HL-60/S4 treated with phorbol 12-myristate 13-acetate at 8.2 ng/mL for 4 days and 3 days (cell line): Measurements from ENCODE around the gene CEBPG.

ENCODE experiments used
- in situ Hi-C: fragments of 300-500 bp; cut with MboI; formaldehyde crosslinking; loops from 2 replicates; pipeline ENCODE4 v1.15.0; 2022; ENCODE audit warnings: low sequenced_read_pairs

CEBPG gene

DNA sequence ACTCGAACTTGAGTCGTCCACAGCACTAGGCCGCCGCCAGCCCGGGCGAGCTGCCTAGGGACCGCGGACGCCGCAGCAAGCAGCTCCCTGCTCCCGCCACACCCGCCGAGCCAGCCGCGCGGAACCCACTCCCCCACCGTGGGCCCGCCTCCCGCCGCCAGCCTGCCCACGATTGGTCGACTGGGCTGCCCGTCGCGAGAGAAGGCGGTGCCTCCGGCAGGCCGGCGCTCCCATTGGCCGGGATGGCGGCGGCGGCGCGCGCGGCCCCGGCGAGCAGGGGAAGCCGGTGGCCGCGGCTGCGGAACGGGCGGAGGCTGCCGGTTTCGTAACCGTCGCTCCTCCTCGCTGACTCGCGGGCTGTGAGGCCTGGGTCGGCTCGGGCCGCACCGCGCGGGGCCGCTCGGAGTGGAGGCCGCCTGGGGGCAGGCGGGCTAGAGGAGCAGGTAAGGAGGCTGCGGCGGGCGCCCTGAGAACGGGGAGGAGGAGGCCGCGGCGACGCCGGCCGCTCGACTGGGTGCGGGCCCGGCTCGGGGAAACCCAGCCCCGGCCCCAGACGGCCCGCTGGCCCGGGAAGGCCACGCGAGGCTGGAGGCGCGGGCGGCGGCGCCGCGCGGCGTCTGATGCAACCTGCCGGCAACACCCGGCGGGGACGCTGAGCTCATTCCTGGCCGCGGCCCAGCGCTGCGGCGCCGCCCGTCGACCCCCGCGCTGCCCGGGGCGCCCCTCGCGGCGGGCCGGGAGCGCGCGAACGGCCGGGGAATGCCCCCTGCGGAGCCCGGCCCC lies at the start of gene CEBPG:
Gene CEBPG, plus strand, starts transcription at position 257 of the 783 bp plus-strand sequence. CDS start 5,531 bp downstream, outside the sequence.
- in situ Hi-C loops = no loop called here

DNA sequence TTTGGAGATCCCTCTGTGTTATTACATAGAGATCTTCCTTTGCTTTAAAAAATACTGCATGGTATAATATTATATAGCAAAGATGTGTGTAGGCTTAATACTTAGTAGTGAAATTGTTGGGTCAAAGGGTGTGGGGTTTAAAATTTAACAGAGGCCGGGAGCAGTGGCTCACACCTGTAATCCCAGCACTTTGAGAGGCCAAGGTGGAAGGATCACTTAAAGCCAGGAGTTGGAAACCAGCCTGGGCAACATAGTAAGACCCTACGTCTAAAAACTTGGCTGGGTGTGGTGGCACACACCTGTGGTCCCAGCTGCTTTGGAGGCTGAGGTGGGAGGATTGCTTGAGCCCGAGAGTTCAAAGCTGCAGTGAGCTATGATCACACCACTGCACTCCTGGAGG lies 48.9 kb upstream of the CEBPG start:
- in situ Hi-C loops = no loop called here

DNA sequence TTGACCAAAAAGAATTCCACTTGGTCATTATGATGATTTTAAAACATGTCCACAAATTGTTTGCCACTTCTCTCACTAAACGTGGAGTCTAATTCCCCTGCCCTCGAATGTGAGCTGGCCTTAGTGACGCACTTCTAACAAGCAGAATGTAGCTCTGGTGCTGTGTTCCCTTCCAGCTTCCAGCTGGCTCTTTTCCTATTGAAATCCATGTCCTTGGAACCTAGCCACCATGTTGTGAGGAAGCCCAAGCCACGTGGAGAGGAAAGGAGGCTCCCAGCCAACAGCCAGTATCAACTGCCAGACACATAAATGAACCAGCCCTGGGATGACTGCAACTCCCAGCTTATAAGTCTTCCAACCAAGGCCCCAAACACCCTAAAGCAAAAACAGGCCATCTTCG lies 47.6 kb upstream of the CEBPG start:
- in situ Hi-C loops = no loop called here

DNA sequence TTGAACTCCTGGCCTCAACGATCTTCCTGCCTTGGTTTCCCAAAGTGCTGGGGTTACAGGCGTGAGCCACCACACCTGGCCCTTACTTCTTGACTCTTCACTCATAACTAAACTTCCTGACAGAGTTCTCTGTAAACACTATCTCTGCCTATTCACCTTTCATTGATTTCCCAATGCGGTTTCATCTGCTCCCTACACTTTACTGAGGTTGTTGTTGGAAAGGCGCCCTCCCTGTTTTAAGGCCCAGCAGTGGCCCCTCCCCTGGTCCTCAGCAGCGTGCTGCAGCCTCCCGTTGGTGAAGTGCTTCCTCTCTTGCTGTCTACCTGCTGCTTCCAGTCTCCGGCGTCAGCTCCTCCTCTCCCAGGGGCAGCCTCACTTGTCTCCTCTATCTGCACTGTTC lies 44.4 kb upstream of the CEBPG start:
- in situ Hi-C loops = no loop called here

DNA sequence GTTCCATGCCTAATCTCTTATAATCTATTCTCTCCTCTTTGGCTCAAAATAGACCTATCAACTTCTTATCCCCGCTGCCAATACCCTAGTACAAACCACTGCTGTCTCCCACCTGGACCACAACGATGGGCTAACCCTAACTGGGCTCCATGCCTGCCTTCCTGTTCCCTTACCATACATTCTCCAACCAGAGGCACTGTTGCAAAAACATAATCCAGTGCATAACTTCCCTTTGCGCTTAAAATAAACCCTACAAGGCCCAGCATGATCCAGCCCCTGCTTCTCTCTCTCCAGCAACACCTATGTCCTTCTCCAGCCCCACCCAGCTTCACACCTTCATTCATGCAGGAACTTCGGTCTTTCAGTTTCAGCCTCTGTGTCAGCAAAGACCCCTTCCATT lies 43.8 kb upstream of the CEBPG start:
- in situ Hi-C loops = no loop called here

DNA sequence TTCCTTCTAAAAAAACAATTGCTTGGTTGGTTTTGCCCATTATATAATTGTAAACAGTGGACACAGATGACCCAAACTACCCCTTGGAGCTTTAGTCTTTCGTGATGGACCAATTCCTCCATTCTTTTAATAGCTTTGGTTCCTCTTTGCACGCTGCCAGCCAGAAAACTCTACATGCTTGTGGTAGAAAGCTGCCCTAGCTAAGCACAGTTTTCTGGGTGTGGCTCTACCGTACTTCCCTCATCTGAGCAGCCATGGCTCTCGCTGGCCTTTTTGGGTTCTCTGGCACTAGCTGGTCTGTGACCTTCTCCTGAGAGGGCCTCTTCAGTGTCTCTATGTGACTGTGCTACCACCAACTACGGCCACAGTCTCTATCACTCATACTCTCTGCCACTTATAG lies 41.3 kb upstream of the CEBPG start:
- in situ Hi-C loops = no loop called here

DNA sequence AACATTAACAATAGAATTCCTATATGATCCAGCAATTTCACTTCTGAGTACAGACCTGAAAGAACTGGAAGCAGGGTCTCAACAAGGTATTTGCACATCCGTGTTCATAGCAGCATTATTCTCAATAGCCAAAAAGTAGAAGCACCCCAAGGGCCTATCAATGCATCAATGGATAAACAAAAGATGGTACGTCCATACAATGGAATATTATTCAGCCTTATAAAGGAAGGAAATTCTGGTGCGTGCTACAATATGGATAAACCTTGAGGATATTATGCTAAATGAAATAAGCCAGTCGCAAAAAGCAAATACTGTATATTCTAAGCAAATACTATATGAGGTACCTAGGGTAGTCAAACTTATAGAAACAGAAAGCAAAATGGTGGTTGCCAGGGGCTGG lies 40.4 kb upstream of the CEBPG start:
- in situ Hi-C loops = no loop called here

DNA sequence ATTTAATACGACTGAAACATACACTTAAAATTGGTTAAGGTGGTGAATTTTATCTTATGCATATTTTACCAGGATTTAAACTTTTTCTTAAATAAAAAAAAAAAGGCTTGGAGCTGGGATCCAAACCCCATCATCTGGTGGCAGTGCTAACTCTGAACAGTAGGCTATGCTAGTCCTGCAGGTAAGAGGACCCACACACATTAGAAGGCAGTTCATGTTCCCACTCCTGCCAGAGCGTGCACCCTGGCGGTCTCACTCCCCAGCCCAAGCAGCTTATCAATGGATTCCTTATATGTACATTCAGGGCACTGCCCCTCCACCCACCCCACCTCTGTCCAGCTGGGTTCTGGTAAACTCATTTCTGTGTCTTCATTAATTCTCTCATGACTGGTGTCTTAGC lies 39.9 kb upstream of the CEBPG start:
- in situ Hi-C loops = no loop called here

DNA sequence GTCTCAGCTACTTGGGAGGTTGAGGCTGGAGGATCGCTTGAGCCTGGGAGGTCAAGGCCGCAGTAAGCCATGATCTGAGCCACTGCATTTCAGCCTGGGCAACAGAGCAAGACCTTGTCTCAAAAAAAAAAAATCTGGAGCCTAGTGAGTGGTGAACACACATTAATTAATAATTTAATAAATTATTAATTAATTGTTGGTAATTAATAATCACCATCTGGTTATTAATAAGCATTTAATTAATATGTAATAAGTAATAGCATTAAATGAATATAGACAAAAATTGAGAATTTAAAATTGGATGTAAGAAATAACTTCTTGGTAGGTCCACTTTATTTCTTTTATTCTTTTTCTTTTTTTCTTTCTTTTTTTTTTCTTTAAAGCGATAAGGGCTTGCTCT lies 39.2 kb upstream of the CEBPG start:
- in situ Hi-C loops = no loop called here

DNA sequence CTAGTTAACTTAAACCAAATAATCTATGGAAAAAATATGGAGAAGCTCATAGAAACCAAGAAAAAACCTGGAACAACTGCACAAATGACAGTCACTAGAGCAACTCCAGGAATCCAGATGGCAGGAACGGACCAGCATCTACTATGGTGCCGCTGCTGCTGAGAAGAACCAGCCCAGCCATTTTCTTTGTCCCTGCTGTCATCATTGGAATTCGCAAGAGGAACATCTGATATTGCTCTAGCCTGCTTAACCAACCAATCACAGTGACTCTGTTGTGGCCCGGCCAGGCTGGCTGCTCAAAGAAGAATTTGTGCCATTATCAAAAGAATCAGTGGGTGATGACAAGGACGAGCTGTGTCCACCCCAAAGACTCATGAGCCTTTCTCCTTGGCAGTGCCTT lies 38.1 kb upstream of the CEBPG start:
- in situ Hi-C loops = no loop called here

DNA sequence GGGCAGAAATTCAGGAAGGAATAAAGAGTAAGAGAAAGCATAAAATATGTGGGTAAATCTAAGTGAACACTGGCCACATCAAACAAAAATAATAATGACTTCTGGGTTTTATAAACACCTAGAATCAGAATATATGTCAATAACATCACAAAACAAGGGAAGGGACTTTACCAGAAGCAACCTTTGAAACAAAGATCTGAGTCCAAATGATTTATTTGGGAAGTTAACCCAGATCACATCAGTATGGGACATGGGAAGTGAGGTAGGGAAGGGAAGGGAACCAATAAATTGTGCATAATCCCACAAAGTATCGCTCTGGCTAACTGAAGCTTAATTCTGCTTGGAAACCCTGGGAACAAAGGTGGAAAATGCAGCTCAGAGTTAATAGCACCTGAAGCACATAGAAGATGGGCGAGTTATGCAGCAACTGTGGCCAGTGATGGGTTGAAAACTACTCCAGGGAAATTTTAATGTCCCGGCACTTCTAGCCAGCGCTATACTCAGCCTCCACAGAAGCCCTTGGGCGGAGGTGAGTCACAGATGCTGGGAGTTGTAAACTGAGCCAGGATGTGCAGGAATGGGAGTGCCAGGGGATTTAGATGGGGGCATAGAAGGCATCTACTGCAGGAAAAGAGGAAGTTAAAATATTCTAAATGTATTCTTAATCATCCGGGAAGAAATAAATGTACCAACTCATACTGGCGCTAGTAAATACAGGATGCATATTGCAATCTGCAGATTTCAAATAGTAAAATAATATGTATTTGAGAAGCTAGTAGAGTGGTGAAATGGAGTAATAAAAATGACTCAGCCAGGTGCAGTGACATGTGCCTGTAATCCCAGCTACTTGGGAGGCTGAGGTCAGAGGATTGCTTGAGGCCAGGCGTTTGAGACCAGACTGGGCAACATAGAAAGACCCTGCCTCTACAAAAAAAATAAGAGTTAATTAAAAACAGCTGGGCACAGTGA lies 34.2 kb upstream of the CEBPG start:
- in situ Hi-C loops = no loop called here

DNA sequence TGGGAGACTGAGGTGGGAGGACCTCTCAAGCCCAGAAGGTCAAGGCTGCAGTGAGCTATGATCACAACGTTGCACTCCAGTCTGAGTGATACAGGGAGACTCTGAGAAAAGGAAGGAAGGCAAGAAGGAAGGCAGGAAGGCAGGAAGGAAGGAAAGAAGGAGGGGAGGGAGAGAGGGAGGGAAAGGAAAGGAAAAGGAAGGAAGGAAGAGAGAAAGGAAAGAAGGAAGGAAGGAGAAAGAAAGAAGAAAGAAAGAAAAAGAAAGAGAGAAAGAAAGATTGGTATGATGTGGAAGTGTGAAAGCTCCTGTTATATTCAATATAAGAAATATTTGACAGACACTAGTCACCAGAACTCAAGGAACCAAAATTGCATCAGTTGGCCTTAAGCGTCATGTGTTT lies 32.5 kb upstream of the CEBPG start:
- in situ Hi-C loops = no loop called here

DNA sequence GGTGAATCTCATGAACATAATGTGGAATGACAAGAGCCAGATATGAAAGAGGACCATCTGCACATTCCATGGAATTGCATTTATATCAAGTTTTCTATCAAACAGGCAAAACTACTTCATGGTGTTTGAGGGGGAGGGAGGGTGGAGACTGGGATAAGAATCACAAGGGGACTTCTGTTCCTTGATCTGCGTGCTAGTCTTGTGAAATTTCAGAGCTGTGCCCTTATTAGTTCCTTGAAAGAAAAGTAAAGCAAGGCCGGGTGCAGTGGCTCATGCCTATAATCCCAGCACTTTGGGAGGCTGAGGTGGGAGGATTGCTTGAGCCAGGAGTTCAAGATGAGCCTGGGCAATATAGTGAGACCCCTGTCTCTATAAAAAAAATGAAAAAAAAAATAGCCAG lies 30.2 kb upstream of the CEBPG start:
- in situ Hi-C loops = no loop called here

DNA sequence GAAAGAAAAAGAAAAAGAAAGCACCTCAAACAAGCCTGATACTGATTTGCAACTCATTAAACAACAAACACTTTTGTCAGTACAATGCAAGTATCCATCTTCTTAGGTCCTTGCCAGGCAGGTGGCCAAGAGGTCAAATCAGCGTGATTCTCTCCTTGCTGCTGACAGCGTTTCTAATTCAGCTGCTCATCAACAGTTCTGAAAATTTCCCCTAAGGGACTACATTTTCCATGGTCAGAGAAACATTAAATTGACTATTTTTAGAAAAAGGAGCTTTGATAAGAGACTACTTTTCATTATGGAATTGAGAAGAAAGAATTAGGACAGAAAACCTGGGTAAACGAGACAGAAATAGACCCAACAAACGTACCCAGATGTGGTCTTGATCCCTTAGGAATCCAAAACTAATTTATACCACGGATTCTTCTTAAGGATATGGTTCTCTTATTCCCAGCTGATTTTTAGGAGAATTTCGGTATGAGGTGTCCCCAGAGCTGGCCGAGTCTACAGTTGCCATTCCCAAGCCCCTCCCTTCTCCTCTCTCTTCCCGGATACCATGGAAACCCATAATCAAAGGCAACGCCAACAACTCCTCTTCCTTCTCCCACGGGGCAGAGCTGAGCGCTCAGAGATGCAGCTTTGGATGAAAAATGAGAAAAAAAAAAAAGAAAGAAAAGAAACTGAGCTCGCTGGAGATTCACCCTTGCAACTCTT lies 29.5 kb upstream of the CEBPG start:
- in situ Hi-C loops = no loop called here

DNA sequence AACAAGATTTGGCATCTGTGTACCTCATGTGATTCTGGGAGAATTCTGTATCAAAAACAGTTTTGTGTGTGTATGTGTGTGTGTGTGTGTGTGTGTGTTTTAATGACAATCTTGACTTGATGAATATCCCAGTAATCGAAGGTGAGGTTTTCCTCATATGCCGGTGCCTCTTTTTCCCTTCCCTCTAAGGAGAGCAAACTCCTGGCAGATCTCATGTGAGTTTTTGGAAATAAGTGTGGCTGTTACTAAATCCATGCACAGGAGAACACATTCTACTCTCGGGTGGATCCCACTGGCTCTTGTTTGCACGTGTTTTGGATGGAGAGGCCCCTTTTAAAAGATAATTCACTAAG lies 29.0 kb upstream of the CEBPG start:
- in situ Hi-C loops = no loop called here

DNA sequence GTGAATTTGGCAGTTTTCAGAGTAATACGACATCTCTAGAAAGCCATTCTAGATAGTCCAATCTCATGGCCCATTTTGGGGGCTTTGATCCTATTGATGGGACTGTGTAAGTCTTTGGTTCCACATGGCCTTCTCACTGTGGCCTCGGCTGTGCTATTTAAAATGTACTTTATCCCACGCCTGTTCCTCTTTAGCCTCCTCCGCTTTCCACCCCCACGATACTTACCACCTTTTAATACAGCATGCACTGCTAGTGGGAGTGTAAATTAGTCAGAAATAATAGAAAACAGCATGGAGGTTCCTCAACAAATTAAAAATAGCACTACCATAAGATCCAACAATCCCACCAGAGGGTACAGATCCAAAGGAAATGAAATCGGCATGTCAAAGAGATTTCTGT lies 28.3 kb upstream of the CEBPG start:
- in situ Hi-C loops = no loop called here

DNA sequence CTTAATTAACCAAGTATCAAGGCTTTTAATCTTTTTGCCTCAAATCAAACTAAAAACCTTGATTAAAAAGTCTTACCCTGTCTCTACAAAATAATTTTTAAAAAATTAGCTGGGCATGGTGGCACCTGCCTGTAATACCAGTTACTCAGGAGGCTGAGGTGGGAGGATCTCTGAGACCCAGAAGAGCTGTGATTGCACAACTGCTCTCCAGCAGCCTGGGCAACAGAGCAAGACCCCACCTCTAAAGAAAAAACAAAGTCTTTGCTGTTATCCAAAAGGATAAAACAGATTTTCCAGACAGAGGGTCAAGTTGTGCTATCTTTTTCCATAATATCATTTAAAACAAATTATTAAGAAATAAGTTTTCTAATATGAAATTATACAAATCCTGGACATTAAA lies 26.8 kb upstream of the CEBPG start:
- in situ Hi-C loops = no loop called here

DNA sequence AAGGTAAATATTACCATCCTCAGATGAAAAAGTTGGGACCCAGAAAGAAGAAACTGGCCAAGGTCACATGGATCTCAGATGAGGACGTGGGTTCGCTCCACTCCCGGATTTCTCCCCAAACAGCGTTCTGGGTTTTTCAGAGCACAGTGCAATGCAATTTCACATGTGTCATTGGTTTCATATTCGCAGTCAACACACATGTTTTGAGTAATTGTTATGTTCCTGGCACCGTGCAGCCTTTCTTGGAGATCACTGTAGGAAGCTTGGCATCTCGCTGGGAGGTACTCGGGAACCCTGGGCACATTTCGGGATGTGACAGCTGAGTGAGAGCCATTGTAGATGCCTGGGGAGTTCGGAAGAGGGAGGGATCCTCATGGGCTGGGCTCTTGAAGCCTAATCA lies 26.2 kb upstream of the CEBPG start:
- in situ Hi-C loops = no loop called here

DNA sequence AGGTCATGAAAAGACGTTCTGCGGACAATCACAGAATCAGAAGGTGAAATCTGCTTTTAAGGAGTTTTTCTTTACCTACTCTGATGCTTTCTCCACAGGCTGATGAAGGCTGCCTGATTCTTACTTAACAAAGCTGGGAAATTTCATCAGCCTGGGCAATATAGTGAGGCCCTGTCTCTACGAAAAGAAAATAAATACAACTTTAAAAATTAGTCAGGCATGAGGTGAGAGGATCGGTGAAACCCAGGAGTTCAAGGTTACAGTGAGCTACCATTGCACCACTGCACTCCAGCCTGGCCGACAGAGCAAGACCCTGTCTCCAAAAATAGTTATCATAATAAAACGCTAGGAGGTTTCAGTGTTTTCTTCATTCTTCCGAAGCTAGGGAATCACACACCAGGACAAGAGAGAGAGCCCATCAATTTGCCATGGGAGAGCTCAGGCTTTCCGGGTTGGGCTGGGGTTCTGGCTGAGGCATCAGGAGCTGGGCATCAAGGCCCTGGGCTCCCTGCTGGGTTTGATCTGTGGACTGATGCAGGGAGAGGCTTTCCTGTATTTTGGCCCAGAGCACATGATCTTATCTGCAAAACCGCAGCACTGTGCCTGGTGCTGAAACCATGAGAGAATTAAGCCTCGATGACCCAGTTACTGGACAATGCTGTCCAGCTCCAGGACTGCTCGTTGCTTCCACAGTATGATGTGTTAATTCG lies 25.1 kb upstream of the CEBPG start:
- in situ Hi-C loops = no loop called here

DNA sequence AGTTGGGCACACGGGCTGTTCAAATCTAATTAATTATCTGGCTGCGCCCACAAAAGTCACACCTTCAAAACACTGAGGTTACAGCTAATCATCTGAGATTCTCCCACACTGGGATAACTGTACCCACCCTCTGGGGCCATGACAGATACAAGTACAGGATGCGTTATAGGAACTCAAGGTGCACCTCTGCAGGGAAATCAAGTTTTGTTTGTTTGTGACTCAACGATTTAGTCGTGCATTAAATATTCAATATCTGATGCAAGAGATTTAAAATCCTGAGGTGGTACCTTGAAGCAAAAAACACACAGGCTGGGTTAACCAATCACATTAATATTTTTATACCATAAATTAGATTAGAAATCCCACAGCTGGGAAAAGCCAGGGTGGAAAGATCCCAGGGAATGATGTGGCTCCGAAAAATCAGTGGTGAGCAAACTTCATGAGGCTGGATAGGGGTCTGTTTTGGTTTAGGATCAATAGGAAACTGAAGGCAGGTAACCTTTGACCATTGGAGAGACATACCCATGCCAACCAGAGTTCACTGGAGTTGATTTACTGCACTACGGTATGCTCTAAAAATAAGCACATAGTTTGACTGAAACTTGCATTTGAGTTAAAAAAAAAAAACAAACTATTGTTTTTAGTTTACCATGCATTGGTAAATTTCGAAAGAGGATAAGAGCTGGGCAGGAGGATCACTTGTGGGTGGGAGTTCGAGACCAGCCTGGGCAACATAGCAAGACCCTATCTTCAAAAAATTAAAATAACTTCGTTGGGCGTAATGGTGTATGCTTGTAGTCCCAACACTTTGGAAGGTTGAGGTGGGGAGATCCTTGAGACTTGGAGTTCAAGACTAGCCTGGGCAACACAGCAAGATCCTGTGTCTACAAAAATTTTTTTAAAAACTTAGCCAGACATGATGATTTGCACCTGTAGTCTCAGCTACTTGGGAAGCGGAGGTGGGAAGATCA lies 23.9 kb upstream of the CEBPG start:
- in situ Hi-C loops = no loop called here
